ENCODE measurements around the gene POU2AF1. TPM values are rescaled to one million over a fixed set of nuclear protein-coding genes. Genes with fewer than 3 reads are reported as not detected.

Gene POU2AF1
- total and polyA plus RNA-seq, 2 of the 8 experiments (the other 6 are each of a cell fraction or from before 2014, with no cell fraction given), result not detected

DNA sequence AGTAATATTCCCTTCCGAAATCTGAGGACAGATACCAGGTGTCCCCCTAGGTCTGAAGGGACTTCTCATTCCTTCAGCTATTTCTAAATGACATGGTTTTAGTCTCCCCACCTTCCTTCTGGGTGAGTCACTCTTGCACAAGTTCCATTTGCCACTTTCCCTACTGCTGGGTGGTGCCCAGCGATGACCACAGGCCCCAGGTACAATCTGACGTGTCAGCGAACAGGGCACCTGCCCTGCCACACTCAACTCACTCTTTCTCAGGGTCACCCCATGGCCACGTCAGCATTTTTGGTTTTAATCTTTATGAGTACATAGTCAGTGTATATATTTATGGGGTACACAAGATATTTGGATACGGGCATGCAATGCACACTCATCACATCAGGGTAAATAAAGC is 17.2 kb downstream of the POU2AF1 start (continued):
- TF ChIP-seq CBX5 (IDR thresholded peaks at IDR 0.05; ENCODE audit: low read depth, low read length) (no peak), SAP30 (IDR thresholded peaks at IDR 0.05; ENCODE audit: insufficient read depth, insufficient replicate concordance, low read length) (no peak)

Measured in H1 (cell line).